SHP77 (cell line): ENCODE data around the gene MRPS2.
"Not testable (repeated sequence)": the region's sequence is repeated elsewhere in the genome, so short reads cannot be mapped to it uniquely, and the experiment has no call there.

Experiments used
- DNase-seq, 2 experiments: peaks; one replicate each; lab custom pipeline; 2025; lab: John Stamatoyannopoulos, UW

The MRPS2 gene

GRCh38 chr9:135514342-135515082, 14.0 kb downstream of the MRPS2 start:
- no peak for DNase-seq

GRCh38 chr9:135515083-135515951, 14.8 kb downstream of the MRPS2 start:
- no peak for DNase-seq

GRCh38 chr9:135516132-135516860, 15.8 kb downstream of the MRPS2 start:
- no peak for DNase-seq

GRCh38 chr9:135517407-135517822, 16.9 kb downstream of the MRPS2 start:
- no peak for DNase-seq

GRCh38 chr9:135519179-135519971, 18.9 kb downstream of the MRPS2 start:
- DNase-seq = no peak

- DNase-seq = no peak
Observed at GRCh38 chr9:135520916-135521607, 20.6 kb downstream of the MRPS2 start, which contains the start of gene LCN1. TSS of gene LCN1 (plus strand) at chr9:135521440. CDS start at chr9:135521498, 58 bp downstream.

GRCh38 chr9:135521608-135522095, 21.2 kb downstream of the MRPS2 start:
- no peak for DNase-seq

GRCh38 chr9:135522137-135522877, 21.8 kb downstream of the MRPS2 start:
- no peak for DNase-seq

GRCh38 chr9:135522931-135523330, 22.4 kb downstream of the MRPS2 start:
- no peak for DNase-seq

GRCh38 chr9:135523521-135524129, 23.1 kb downstream of the MRPS2 start:
- no peak for DNase-seq

- DNase-seq = no peak
Observed at GRCh38 chr9:135524130-135524861, 23.8 kb downstream of the MRPS2 start.

- no peak for DNase-seq
Observed at GRCh38 chr9:135525241-135526088, 25.0 kb downstream of the MRPS2 start.

- no peak for DNase-seq
Observed at GRCh38 chr9:135526089-135526729, 25.7 kb downstream of the MRPS2 start.

- DNase-seq = peak in 1 of 2 experiments; percentile 16
Observed at GRCh38 chr9:135526730-135527571, 26.5 kb downstream of the MRPS2 start.

- DNase-seq = not testable (repeated sequence)
Observed at GRCh38 chr9:135528842-135529435, 28.5 kb downstream of the MRPS2 start.

GRCh38 chr9:135530146-135530545, 29.7 kb downstream of the MRPS2 start:
- DNase-seq = no peak
